ENCODE results near the gene JPH4.

The JPH4 gene

GRCh38 chr14:23579739-23580138 is 1.1 kb upstream of the JPH4 start:
- ATAC-seq (ENCODE audit: low read depth) (no peak), DNase-seq (ENCODE audit: low spot score in 2 of 2) (no peak)
- H3K4me1 Mint-ChIP-seq, result peaks cover 17% of the 10 kb centered on the region
- peaks cover 32% of the 10 kb centered on the region for H3K27me3 Mint-ChIP-seq
- H3K36me3 Mint-ChIP-seq, result no peaks in the 10 kb centered on the region
- H3K9me3 Mint-ChIP-seq, result no peaks in the 10 kb centered on the region
- H3K27ac Mint-ChIP-seq, result no peak overlapping the region
- H3K4me3 Mint-ChIP-seq, result no peak overlapping the region

- Mint-ChIP-seq H3K9me3 (no peaks in the 10 kb centered on the region), H3K4me3 (no peak overlapping the region), H3K27ac (no peak overlapping the region), H3K36me3 (no peaks in the 10 kb centered on the region), H3K27me3 (peaks cover 33% of the 10 kb centered on the region), H3K4me1 (peaks cover 17% of the 10 kb centered on the region)
- no peak for ATAC-seq (ENCODE audit: low read depth)
- DNase-seq (ENCODE audit: low spot score in 2 of 2), result no peak
Measured at GRCh38 chr14:23579311-23579630, 681 bp upstream of the JPH4 start.

- peaks cover 37% of the 10 kb centered on the region for H3K27me3 Mint-ChIP-seq
- ATAC-seq (ENCODE audit: low read depth) (peak; percentile 73), DNase-seq (ENCODE audit: low spot score in 2 of 2) (no peak)
- H3K4me1 Mint-ChIP-seq, result peaks cover 17% of the 10 kb centered on the region
- no peaks in the 10 kb centered on the region for H3K36me3 Mint-ChIP-seq
- no peaks in the 10 kb centered on the region for H3K9me3 Mint-ChIP-seq
- no peak overlapping the region for H3K4me3 Mint-ChIP-seq
- H3K27ac Mint-ChIP-seq, result peak overlapping the region; percentile 70
Measured at GRCh38 chr14:23577710-23578392, 739 bp downstream of the JPH4 start.

GRCh38 chr14:23577004-23577681 is 1.4 kb downstream of the JPH4 start:
- Mint-ChIP-seq H3K27me3 (peaks cover 43% of the 10 kb centered on the region), H3K4me1 (peaks cover 17% of the 10 kb centered on the region), H3K27ac (no peak overlapping the region), H3K36me3 (no peaks in the 10 kb centered on the region), H3K4me3 (peak overlapping the region; percentile 73), H3K9me3 (no peaks in the 10 kb centered on the region)
- DNase-seq (ENCODE audit: low spot score in 2 of 2), result no peak
- ATAC-seq (ENCODE audit: low read depth), result peak; percentile 23

- DNase-seq (ENCODE audit: low spot score in 2 of 2) (no peak), ATAC-seq (ENCODE audit: low read depth) (no peak)
- Mint-ChIP-seq H3K27me3 (peaks cover 36% of the 10 kb centered on the region), H3K4me3 (no peak overlapping the region), H3K36me3 (no peaks in the 10 kb centered on the region), H3K4me1 (peaks cover 19% of the 10 kb centered on the region), H3K9me3 (no peaks in the 10 kb centered on the region), H3K27ac (no peak overlapping the region)
Measured at GRCh38 chr14:23573384-23574015, 5.1 kb downstream of the JPH4 start.

GRCh38 chr14:23572836-23573235 is 5.8 kb downstream of the JPH4 start:
- H3K27me3 Mint-ChIP-seq, result peaks cover 30% of the 10 kb centered on the region
- peaks cover 18% of the 10 kb centered on the region for H3K4me1 Mint-ChIP-seq
- DNase-seq (ENCODE audit: low spot score in 2 of 2), result no peak
- no peaks in the 10 kb centered on the region for H3K9me3 Mint-ChIP-seq
- H3K36me3 Mint-ChIP-seq, result no peaks in the 10 kb centered on the region
- no peak overlapping the region for H3K27ac Mint-ChIP-seq
- no peak for ATAC-seq (ENCODE audit: low read depth)
- H3K4me3 Mint-ChIP-seq, result no peak overlapping the region

- Mint-ChIP-seq H3K27ac (no peak overlapping the region), H3K9me3 (no peaks in the 10 kb centered on the region), H3K4me3 (no peak overlapping the region), H3K36me3 (no peaks in the 10 kb centered on the region), H3K27me3 (peaks cover 29% of the 10 kb centered on the region), H3K4me1 (peaks cover 18% of the 10 kb centered on the region)
- DNase-seq (ENCODE audit: low spot score in 2 of 2) (no peak), ATAC-seq (ENCODE audit: low read depth) (no peak)
Measured at GRCh38 chr14:23572524-23572828, 6.1 kb downstream of the JPH4 start.

- Mint-ChIP-seq H3K4me1 (peaks cover 18% of the 10 kb centered on the region), H3K27ac (no peak overlapping the region), H3K27me3 (peaks cover 29% of the 10 kb centered on the region), H3K4me3 (no peak overlapping the region), H3K9me3 (no peaks in the 10 kb centered on the region), H3K36me3 (no peaks in the 10 kb centered on the region)
- DNase-seq (ENCODE audit: low spot score in 2 of 2) (no peak), ATAC-seq (ENCODE audit: low read depth) (no peak)
Measured at GRCh38 chr14:23571701-23572523, 6.7 kb downstream of the JPH4 start.

GRCh38 chr14:23570806-23571483 is 7.6 kb downstream of the JPH4 start:
- Mint-ChIP-seq H3K27ac (no peak overlapping the region), H3K36me3 (no peaks in the 10 kb centered on the region), H3K4me1 (peaks cover 17% of the 10 kb centered on the region)

GRCh38 chr14:23569443-23570151 is 9.0 kb downstream of the JPH4 start:
- Mint-ChIP-seq H3K27ac (no peak overlapping the region), H3K4me1 (peaks cover 23% of the 10 kb centered on the region), H3K9me3 (no peaks in the 10 kb centered on the region), H3K4me3 (no peak overlapping the region), H3K36me3 (peaks cover 3% of the 10 kb centered on the region), H3K27me3 (peaks cover 17% of the 10 kb centered on the region)
- no peak for ATAC-seq (ENCODE audit: low read depth)
- no peak for DNase-seq (ENCODE audit: low spot score in 2 of 2)

More at GRCh38 chr14:23570806-23571483, 7.6 kb downstream of the JPH4 start:
- no peaks in the 10 kb centered on the region for H3K9me3 Mint-ChIP-seq
- H3K27me3 Mint-ChIP-seq, result peaks cover 23% of the 10 kb centered on the region
- DNase-seq (ENCODE audit: low spot score in 2 of 2) (no peak), ATAC-seq (ENCODE audit: low read depth) (no peak)
- H3K4me3 Mint-ChIP-seq, result no peak overlapping the region

- Mint-ChIP-seq H3K4me1 (peaks cover 28% of the 10 kb centered on the region), H3K27ac (peak overlapping the region; percentile 5), H3K9me3 (no peaks in the 10 kb centered on the region), H3K36me3 (peaks cover 10% of the 10 kb centered on the region), H3K4me3 (peak overlapping the region; percentile 100), H3K27me3 (peaks cover 16% of the 10 kb centered on the region)
- ATAC-seq (ENCODE audit: low read depth) (no peak), DNase-seq (ENCODE audit: low spot score in 2 of 2) (no peak)
Measured at GRCh38 chr14:23568600-23569331, 9.8 kb downstream of the JPH4 start.

- Mint-ChIP-seq H3K36me3 (peaks cover 11% of the 10 kb centered on the region), H3K4me1 (peaks cover 31% of the 10 kb centered on the region)
Measured at GRCh38 chr14:23568021-23568599, 10.5 kb downstream of the JPH4 start.

More at GRCh38 chr14:23568021-23568599, 10.5 kb downstream of the JPH4 start:
- peaks cover 13% of the 10 kb centered on the region for H3K27me3 Mint-ChIP-seq
- no peak for ATAC-seq (ENCODE audit: low read depth)
- no peak for DNase-seq (ENCODE audit: low spot score in 2 of 2)
- H3K27ac Mint-ChIP-seq, result peak overlapping the region; percentile 93
- no peaks in the 10 kb centered on the region for H3K9me3 Mint-ChIP-seq
- H3K4me3 Mint-ChIP-seq, result peak overlapping the region; percentile 100

Measured in memory B cell (primary cell).